GM18868 (cell line): ENCODE results near the gene RYR1.
"Not testable (repeated sequence)": the region's sequence is repeated elsewhere in the genome, so short reads cannot be mapped to it uniquely, and the experiment has no call there.

Experiments used
- ATAC-seq: cut with Tn5 transposase; IDR thresholded peaks from one replicate; pipeline ENCODE4 v1.9.1; 2021; ENCODE audit warnings: mild to moderate bottlenecking, moderate library complexity; ENCODE audit not compliant: unreplicated experiment

Gene RYR1

GRCh38 chr19:38599722-38600121 lies 166.2 kb downstream of the RYR1 start:
- no peak for ATAC-seq

GRCh38 chr19:38602856-38603255 lies 169.4 kb downstream of the RYR1 start:
- ATAC-seq: not testable (repeated sequence)

- no peak for ATAC-seq
Observed at GRCh38 chr19:38606131-38606530, 172.6 kb downstream of the RYR1 start.

GRCh38 chr19:38614289-38614688 lies 180.8 kb downstream of the RYR1 start:
- no peak for ATAC-seq

GRCh38 chr19:38615007-38615581 lies 181.6 kb downstream of the RYR1 start:
- no peak for ATAC-seq

- no peak for ATAC-seq
Observed at GRCh38 chr19:38616265-38616664, 182.8 kb downstream of the RYR1 start.

- ATAC-seq: no peak
Observed at GRCh38 chr19:38617283-38617763, 183.8 kb downstream of the RYR1 start.

- ATAC-seq: peak; percentile 71
Observed at GRCh38 chr19:38617764-38618589, 184.5 kb downstream of the RYR1 start, which contains the start of gene MAP4K1. TSS of gene MAP4K1 (minus strand) at chr19:38617953. CDS start at chr19:38617895, 58 bp downstream.

- peak; percentile 58 for ATAC-seq
Observed at GRCh38 chr19:38618590-38619360, 185.3 kb downstream of the RYR1 start, which contains the start of gene EIF3K. TSS of gene EIF3K (plus strand) at chr19:38619188. CDS start at chr19:38619269, 81 bp downstream.

- ATAC-seq: no peak
Observed at GRCh38 chr19:38619361-38620174, 186.1 kb downstream of the RYR1 start.

GRCh38 chr19:38624822-38625221 lies 191.3 kb downstream of the RYR1 start:
- ATAC-seq: no peak

- no peak for ATAC-seq
Observed at GRCh38 chr19:38626401-38626800, 192.9 kb downstream of the RYR1 start.

- no peak for ATAC-seq
Observed at GRCh38 chr19:38629568-38629967, 196.1 kb downstream of the RYR1 start.

- not testable (repeated sequence) for ATAC-seq
Observed at GRCh38 chr19:38631301-38631700, 197.8 kb downstream of the RYR1 start.

GRCh38 chr19:38631811-38632475 lies 198.5 kb downstream of the RYR1 start:
- not testable (repeated sequence) for ATAC-seq

- ATAC-seq: no peak
Observed at GRCh38 chr19:38632476-38633213, 199.2 kb downstream of the RYR1 start.

- ATAC-seq: no peak
Observed at GRCh38 chr19:38634757-38635482, 201.4 kb downstream of the RYR1 start.
